Left forelimb (tissue), 1 donor: ENCODE results near the gene HMCES.
"Not testable (repeated sequence)": the region's sequence is repeated elsewhere in the genome, so short reads cannot be mapped to it uniquely, and the experiment has no call there.

Experiments
- DNase-seq: peaks from one replicate; pipeline ENCODE4 v3.0.0-alpha.2; 2018; ENCODE audit warnings: low spot score

HMCES gene

DNA sequence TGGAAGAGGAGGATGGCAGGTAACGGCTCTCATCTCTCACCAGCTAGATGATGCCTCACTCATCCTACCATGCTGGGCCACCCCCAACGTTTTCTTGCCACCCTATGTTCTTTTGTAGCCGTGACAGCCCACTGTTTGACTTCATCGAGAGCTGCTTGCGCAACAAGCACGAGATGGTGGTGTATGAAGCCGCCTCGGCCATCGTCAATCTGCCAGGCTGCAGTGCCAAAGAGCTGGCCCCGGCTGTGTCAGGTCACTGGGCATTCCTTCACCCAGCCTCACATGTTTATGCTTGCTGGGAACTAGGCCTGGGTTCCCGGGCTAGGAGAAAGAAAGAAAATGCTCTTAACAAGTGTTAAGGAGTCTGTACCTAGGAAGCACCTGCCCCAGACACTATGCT is 21.1 kb upstream of the HMCES start:
- no peak for DNase-seq

- DNase-seq, result no peak
These were observed 18.8 kb upstream of the HMCES start for GRCh38 chr3:129259612-129260477.

DNA sequence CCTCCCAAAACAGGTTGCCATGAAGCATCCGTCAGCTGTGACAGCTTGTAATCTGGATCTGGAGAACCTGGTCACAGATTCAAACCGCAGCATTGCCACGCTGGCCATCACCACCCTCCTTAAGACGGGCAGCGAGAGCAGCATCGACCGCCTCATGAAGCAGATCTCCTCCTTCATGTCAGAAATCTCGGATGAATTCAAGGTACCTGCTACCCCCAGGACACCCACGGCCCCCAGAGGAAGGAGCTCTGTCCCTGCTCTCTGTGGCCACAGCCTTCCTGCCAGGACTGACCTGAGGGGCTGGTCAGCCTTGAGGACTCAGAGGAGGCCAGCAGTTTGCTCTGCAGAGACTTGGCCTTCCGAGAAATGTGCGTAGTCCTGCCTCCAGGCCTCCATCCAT is 18.1 kb upstream of the HMCES start:
- no peak for DNase-seq

DNA sequence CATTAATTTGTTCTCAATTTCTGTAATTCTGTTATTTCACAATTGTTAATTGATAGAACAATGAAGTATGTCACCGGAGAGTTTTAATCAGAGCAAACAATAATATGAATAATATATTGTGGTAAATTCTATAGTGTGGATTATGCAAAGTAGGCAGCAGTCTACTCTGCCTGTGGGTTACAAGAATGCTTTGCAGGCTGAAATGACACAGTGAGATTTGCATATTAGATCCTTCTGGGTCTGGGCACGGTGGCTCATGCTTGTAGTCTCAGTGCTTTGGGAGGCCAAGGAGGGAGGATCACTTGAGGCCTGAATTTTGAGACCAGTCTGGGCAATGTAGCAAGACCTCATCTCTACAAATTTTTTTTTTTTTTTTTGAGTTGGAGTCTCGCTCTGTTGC is 16.8 kb upstream of the HMCES start:
- DNase-seq, result no peak

DNA sequence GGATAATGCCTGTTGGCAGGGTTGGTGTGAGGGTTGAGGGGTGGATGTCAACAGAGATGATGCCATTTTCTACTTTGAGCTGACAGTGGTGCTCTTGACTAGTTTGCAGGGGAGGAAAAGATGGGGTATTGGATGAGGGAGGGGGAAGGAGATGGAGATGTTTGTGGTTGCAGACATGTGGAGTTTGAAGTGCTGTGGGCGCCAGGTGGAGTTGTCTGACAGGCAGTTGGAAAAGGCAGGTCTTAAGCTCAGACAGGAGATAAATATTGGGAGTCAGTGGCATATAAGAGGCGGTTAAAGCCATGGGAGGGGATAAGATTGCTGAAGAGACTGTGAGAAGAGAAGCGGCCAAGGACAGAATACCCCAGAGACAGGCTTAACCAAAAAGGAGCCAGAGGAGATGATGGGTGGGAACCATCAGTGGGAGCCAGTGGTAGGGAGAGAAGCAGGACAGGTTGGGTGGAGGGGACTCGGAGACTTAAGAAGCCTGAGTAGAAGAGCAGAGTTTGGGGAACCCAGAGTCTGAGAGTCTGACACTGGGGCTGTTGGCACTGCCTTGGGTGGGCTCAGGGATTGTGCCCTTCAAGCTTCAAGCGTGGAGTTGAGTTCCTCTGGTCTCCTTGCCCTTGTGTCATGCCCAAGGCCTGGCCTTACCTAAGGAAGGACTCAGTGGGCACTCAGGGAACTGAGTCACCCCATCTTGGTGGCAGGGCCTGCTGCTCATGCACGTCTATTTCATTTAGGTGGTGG is 15.3 kb upstream of the HMCES start:
- no peak for DNase-seq

GRCh38 chr3:129264994-129265393 is 13.7 kb upstream of the HMCES start:
- not testable (repeated sequence) for DNase-seq

DNA sequence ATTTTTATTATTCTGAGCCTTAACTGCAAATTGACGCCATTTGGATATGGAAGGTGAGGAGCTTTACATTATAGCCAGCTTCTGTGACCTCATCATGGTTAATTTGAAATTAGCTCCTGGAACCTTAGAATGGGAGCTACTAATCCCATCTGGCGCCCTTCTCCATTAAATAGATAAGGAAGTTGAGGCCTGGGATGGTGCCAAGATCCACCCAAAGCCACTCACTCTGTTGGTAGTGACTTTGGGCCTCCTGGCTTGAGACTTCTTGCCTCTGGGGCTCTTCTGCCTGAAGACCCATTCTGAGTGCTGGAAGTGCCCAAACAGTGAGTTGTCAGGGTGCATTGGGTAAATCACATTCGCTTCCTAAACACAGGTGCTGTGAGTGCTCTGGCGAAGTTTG is 12.0 kb upstream of the HMCES start:
- DNase-seq, result no peak

DNA sequence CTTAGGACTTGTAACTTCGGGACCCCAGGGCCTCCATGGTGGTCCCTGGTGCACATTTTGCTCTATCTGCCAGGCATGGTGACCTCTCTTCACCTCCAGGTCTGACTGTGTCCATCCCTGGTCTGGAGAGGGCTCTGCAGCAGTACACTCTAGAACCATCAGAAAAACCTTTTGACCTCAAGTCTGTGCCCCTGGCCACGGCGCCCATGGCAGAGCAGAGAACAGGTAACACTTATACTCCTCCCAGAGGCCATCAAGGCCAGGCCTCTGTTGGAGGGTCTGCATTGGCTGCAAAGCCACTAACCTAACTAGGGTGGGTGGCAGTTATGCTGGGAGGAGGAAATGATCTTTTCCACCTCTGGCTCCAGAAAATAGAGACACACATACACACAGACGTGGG is 10.3 kb upstream of the HMCES start:
- DNase-seq, result no peak

GRCh38 chr3:129271674-129272073 is 7.0 kb upstream of the HMCES start:
- DNase-seq, result no peak

GRCh38 chr3:129276385-129276784 is 2.3 kb upstream of the HMCES start:
- DNase-seq, result no peak

- DNase-seq, result no peak
These were observed 820 bp upstream of the HMCES start for GRCh38 chr3:129277829-129278271.

GRCh38 chr3:129278966-129279906 is 566 bp downstream of the HMCES start:
- peak; percentile 71 for DNase-seq

DNA sequence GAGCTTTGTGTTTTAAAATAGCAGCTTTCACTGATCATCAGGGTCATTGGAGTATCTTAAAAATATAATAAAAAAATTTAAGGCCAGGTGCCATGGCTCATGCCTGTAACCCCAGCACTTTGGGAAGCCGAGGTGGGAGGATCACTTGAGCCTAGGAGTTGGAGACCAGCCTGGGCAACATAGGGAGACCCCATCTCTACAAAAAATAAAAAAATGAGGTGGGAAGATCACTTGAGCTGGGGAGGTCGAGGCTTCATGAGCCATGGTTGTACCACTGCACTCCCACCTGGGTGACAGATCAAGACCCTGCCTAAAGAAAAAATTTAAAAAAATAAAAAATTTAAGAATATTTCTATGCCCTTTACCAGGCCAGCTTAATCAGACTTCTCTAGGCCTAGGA is 1.5 kb downstream of the HMCES start:
- DNase-seq, result no peak

GRCh38 chr3:129281726-129282125 is 3.1 kb downstream of the HMCES start:
- no peak for DNase-seq

- DNase-seq, result no peak
These were observed 4.2 kb downstream of the HMCES start for GRCh38 chr3:129282727-129283327.

DNA sequence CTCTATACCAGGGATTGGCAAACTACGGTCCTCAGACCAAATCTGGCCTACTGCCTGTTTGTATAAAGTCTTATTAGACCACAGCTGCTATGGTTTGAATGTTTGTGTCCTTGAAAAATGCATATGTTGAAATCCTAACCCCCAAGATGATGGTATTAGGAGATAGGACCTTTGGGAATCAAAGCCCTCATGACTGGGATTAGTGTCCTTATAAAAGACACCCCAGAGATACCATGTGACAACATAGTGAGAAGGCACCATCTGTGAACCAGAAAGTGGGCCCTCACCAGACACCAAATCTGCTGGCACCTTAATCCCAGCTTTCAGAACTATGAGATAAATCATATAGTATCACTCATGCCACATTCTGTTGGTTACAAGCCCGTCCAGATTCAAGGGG is 7.4 kb downstream of the HMCES start:
- no peak for DNase-seq

- no peak for DNase-seq
These were observed 9.8 kb downstream of the HMCES start for GRCh38 chr3:129288446-129288845.

DNA sequence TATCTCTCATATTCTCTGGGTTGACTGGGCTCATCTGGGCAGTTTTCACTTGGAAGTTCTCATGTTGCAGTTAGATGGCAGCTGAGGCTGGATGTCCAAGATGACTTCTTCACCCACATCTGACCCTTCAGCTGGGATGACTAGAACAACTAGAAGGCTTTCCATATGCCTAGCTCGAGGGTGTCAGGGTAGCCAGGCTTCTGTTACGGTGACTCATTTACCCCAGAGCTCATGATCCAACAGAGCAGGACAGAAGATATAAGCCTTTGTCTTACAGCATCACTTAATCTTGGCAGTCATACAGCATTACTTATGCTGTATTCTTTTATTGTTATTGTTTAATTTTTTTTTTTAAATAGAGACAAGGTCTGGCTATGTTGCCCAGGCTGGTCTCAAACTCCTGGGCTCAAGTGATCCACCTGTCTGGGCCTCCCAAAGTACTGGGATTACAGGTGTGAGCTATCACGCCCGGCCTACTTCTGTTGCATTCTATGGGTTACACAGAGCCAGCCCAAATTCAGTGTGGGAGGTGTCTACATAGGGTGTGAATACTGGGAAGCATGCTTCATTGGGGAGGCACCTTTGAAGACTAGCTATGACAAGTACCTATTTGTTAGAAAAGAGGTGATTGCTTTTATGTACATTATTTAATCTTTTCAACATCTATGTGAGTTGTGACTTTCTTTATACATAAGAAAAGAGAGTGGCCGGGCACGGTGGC is 10.7 kb downstream of the HMCES start:
- DNase-seq, result no peak

- no peak for DNase-seq
These were observed 12.7 kb downstream of the HMCES start for GRCh38 chr3:129291236-129291886.

- DNase-seq, result no peak
These were observed 16.6 kb downstream of the HMCES start for GRCh38 chr3:129295286-129295685.
